Measurements from ENCODE around the gene STS. TPM values are rescaled to one million over a fixed set of nuclear protein-coding genes. Genes with fewer than 3 reads are reported as not detected.

Gene STS
- total and polyA plus RNA-seq, 2 of the 8 experiments (the other 6 are each of a cell fraction or from before 2014, with no cell fraction given): 0.67 to 1.5 TPM

DNA sequence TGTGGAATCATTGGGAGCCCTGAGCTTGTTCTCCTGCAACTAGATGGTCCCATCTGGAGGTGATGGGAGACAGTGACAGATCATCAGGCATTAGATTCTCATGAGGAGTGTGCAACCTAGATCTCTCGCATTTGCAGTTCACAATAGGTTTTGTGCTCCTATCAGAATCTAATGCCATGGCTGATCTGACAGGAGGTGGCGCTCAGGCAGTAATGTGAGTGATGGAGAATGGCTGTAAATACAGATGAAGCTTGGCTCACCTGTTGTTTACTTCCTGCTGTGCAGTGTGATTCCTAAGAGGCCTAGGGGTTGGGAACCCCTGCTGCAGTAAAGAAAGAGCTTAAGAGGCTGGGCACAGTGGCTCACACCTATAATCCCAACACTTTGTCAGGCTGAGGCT lies 42.6 kb downstream of the STS start:
- ChIA-PET POLR2A (ENCODE audit: partially characterized antibody) (interaction anchor here (2.1 kb wide), 1 partner anchor 8 kb away, joined by 6 read pairs; no protein-coding TSS in a partner anchor), CTCF (ENCODE audit: partially characterized antibody) (interaction anchor here (1.2 to 2.4 kb wide), 4 partner anchors 8 to 380 kb away, joined by 3 to 8 read pairs (median 3); no protein-coding TSS in a partner anchor)
- 86% methylated on average over 2 of the region's 2 CpGs; no CpG with 5 or more reads in 1 of the 2 experiments for WGBS, 2 experiments (ENCODE audit: extremely low coverage in 1 of 2, insufficient coverage in 1 of 2, insufficient read length in 1 of 2, insufficient replicate concordance in 2 of 2, low coverage in 1 of 2, low lambda C conversion rate in 2 of 2, missing lambda C conversion rate in 1 of 2)
- Histone ChIP-seq H3K23me2 (ENCODE audit: low read depth, low read length) (no peaks in the 10 kb centered on the region), H3K4me3 (ENCODE audit: extremely low read depth in 1 of 4, insufficient read depth in 2 of 4, low read depth in 3 of 4, low read length in 4 of 4) (no peak overlapping the region), H3K23ac (ENCODE audit: insufficient read length) (no peak overlapping the region), H3K4me1 (replicated peaks in 1 of 4; ENCODE audit: control insufficient read depth in 3 of 4, insufficient read depth in 4 of 4, low read length in 3 of 4) (no peaks in the 10 kb centered on the region), H3K9ac (replicated peaks in 1 of 4; ENCODE audit: extremely low read depth in 1 of 4, low read depth in 3 of 4, low read length in 3 of 4) (no peak overlapping the region), H3K4ac (replicated peaks; ENCODE audit: insufficient read length, low read depth, low read length) (no peak overlapping the region), H3K18ac (ENCODE audit: extremely low read depth, low read length) (no peak overlapping the region), H2BK120ac (replicated peaks; ENCODE audit: low read depth, low read length) (no peak overlapping the region), H3K14ac (ENCODE audit: insufficient read length) (no peak overlapping the region), H2BK5ac (ENCODE audit: low read depth, low read length) (no peak overlapping the region), H2AK5ac (ENCODE audit: low read depth, low read length) (no peak overlapping the region), H3K79me2 (ENCODE audit: control insufficient read depth in 1 of 2, insufficient read depth in 2 of 2, low read length in 2 of 2) (no peaks in the 10 kb centered on the region), H4K5ac (ENCODE audit: insufficient read length, low read depth, low read length) (no peak overlapping the region), H2BK15ac (ENCODE audit: low read length) (no peak overlapping the region), H3K56ac (replicated peaks; ENCODE audit: insufficient read length, low read depth, low read length) (no peak overlapping the region), H2BK20ac (ENCODE audit: low read length) (no peak overlapping the region), H2BK12ac (ENCODE audit: low read depth, low read length) (no peak overlapping the region), H3K79me1 (ENCODE audit: low read depth, low read length) (no peaks in the 10 kb centered on the region), H4K20me1 (replicated peaks in 1 of 2; ENCODE audit: control insufficient read depth in 1 of 2, insufficient read depth in 2 of 2, low read length in 2 of 2) (no peaks in the 10 kb centered on the region), H3K4me2 (ENCODE audit: insufficient read depth in 1 of 2, low read depth in 2 of 2, low read length in 2 of 2) (no peak overlapping the region), H4K91ac (replicated peaks; ENCODE audit: insufficient read length, low read length) (no peak overlapping the region), H4K8ac (ENCODE audit: extremely low read depth, insufficient read depth, low read length) (no peak overlapping the region), H3K27me3 (replicated peaks in 1 of 4; ENCODE audit: control insufficient read depth in 3 of 4, extremely low read depth in 1 of 4, insufficient read depth in 3 of 4, low read length in 3 of 4) (no peaks in the 10 kb centered on the region), H3K27ac (ENCODE audit: low read depth, low read length) (no peak overlapping the region), H3K9me3 (ENCODE audit: insufficient read depth in 2 of 2, low read depth in 1 of 2, low read length in 1 of 2) (no peaks in the 10 kb centered on the region), H3K36me3 (ENCODE audit: control insufficient read depth in 2 of 4, insufficient read depth in 4 of 4, low read length in 3 of 4) (no peaks in the 10 kb centered on the region), H2AFZ (ENCODE audit: low read length) (no peak overlapping the region)
- no peak for DNase-seq (ENCODE audit: low read depth in 1 of 2, low spot score in 2 of 2)
- 0 out of 4 replicates have a peak, but pooled peaks of 1 of the 2 experiments have one; percentile 2 for TF ChIP-seq RAD21 (IDR thresholded peaks at IDR 0.05 in 1 of 2, conservative IDR thresholded peaks at IDR 0.05 in 1 of 2; ENCODE audit: low read depth in 2 of 2, low read length in 2 of 2)
- TF ChIP-seq TCF12 (IDR thresholded peaks at IDR 0.05; ENCODE audit: low read depth, low read length): no peak
- no peak for FAIRE-seq
